ENCODE data around the gene C18orf54. TPM values are rescaled to one million over a fixed set of nuclear protein-coding genes. Genes with fewer than 3 reads are reported as not detected.

Gene C18orf54
- total RNA-seq, 6 experiments from 2014 or later = 4.4 to 9.2 (median 7.8) TPM

GRCh38 chr18:54416436-54416835, 58.7 kb downstream of the C18orf54 start:
- H3K27ac Mint-ChIP-seq = peak overlapping the region; percentile 20
- peak; percentile 86 for DNase-seq
- peak overlapping the region; percentile 57; the same call in 1 of the 2 replicates for H3K4me3 Mint-ChIP-seq

GRCh38 chr18:54423831-54424230, 66.1 kb downstream of the C18orf54 start:
- no peak for DNase-seq
- no peak for TF ChIP-seq CTCF (IDR thresholded peaks at IDR 0.05)
- H3K36me3 Mint-ChIP-seq (ENCODE audit: low read depth) = no peaks in the 10 kb centered on the region
- H3K4me1 Mint-ChIP-seq (ENCODE audit: low read depth) = no peaks in the 10 kb centered on the region
- peaks cover 18% of the 10 kb centered on the region; the same call in 1 of the 2 replicates for H3K27me3 Mint-ChIP-seq (ENCODE audit: insufficient read depth)
- no peak overlapping the region for H3K4me3 Mint-ChIP-seq
- no peak overlapping the region for H3K27ac Mint-ChIP-seq
- H3K9me3 Mint-ChIP-seq = no peaks in the 10 kb centered on the region

More at GRCh38 chr18:54416436-54416835, 58.7 kb downstream of the C18orf54 start:
- peaks cover 8% of the 10 kb centered on the region; the same call in 1 of the 2 replicates for H3K27me3 Mint-ChIP-seq (ENCODE audit: insufficient read depth)
- peaks cover 20% of the 10 kb centered on the region for H3K4me1 Mint-ChIP-seq (ENCODE audit: low read depth)
- H3K9me3 Mint-ChIP-seq = no peaks in the 10 kb centered on the region
- no peaks in the 10 kb centered on the region for H3K36me3 Mint-ChIP-seq (ENCODE audit: low read depth)
- no peak for TF ChIP-seq CTCF (IDR thresholded peaks at IDR 0.05)

- Mint-ChIP-seq H3K4me1 (ENCODE audit: low read depth) (no peaks in the 10 kb centered on the region), H3K36me3 (ENCODE audit: low read depth) (no peaks in the 10 kb centered on the region)
These were observed 68.5 kb downstream of the C18orf54 start for GRCh38 chr18:54426085-54426665.

More at GRCh38 chr18:54426085-54426665, 68.5 kb downstream of the C18orf54 start:
- no peak for TF ChIP-seq CTCF (IDR thresholded peaks at IDR 0.05)
- Mint-ChIP-seq H3K27ac (no peak overlapping the region), H3K27me3 (ENCODE audit: insufficient read depth) (peaks cover 16% of the 10 kb centered on the region; the same call in 1 of the 2 replicates), H3K9me3 (no peaks in the 10 kb centered on the region), H3K4me3 (no peak overlapping the region)
- no peak for DNase-seq

Other genes starting within 250 kb of the C18orf54 start
- 100 to 1,000 TPM in 1 of 6 experiments, 10 to 100 TPM in 5; 84.8 to 104 (median 88.9) TPM for gene MBD2, start 133.2 kb upstream of the C18orf54 start, total RNA-seq (2021; fragmentation: NEBNext Ultra II Directional; extraction: Animal tissue kit (Norgen Biotek cat#: 25700))
- gene POLI, start 88.4 kb upstream of the C18orf54 start, total RNA-seq (2021; fragmentation: NEBNext Ultra II Directional; extraction: Animal tissue kit (Norgen Biotek cat#: 25700)) = 10 to 100 TPM; 13.3 to 17.5 (median 15.6) TPM
- gene STARD6, start within 50 bp of the C18orf54 start, total RNA-seq (2021; fragmentation: NEBNext Ultra II Directional; extraction: Animal tissue kit (Norgen Biotek cat#: 25700)) = under 1 TPM in 4 of 6 experiments, not detected in 2; 0.24 to 0.41 (median 0.33) TPM
- gene DYNAP, start 233.3 kb downstream of the C18orf54 start, total RNA-seq (2021; fragmentation: NEBNext Ultra II Directional; extraction: Animal tissue kit (Norgen Biotek cat#: 25700)) = not detected

Measured in HFFc6 (cell line).